Raji (cell line): ENCODE measurements around the gene CCDC149.

Experiments used
- POLR2A ChIP-seq: IDR thresholded peaks from 2 replicates; pipeline ENCODE4 v1.6.1; 2011; ENCODE audit warnings: low read depth, low read length, control low read depth; ENCODE audit not compliant: insufficient read depth

Gene CCDC149

GRCh38 chr4:24842356-24842755, 70.5 kb downstream of the CCDC149 start:
- no peak for TF ChIP-seq POLR2A

- TF ChIP-seq POLR2A, result no peak
Measured at GRCh38 chr4:24840826-24841543, 71.9 kb downstream of the CCDC149 start.

- no peak for TF ChIP-seq POLR2A
Measured at GRCh38 chr4:24840362-24840761, 72.5 kb downstream of the CCDC149 start.

DNA sequence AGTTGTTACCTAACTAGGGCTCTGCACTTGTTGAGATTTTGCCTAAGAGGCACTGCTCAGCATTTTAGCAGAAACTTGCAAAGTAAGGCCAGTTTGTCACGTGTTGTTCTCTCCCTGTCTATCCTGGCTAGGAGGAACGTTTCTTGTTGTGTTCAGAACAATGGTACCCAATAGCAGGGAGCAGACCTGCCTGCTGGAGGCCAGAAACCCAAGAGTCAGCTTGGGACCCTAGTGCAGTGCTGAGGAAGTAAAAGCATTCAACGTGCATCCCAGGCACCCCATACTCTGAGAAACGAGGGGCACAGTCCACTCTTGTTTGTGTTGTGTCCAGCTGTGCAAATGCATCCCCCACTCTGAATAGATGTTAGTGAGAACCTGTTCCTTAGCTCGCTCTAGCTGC, 75.1 kb downstream of the CCDC149 start:
- TF ChIP-seq POLR2A, result no peak

- TF ChIP-seq POLR2A, result no peak
Measured at GRCh38 chr4:24837336-24837735, 75.5 kb downstream of the CCDC149 start.

GRCh38 chr4:24836661-24837242, 76.1 kb downstream of the CCDC149 start:
- TF ChIP-seq POLR2A, result no peak

GRCh38 chr4:24835696-24836095, 77.1 kb downstream of the CCDC149 start:
- TF ChIP-seq POLR2A, result no peak

GRCh38 chr4:24831637-24832036, 81.2 kb downstream of the CCDC149 start:
- TF ChIP-seq POLR2A, result no peak

GRCh38 chr4:24824720-24825119, 88.1 kb downstream of the CCDC149 start:
- TF ChIP-seq POLR2A, result no peak

DNA sequence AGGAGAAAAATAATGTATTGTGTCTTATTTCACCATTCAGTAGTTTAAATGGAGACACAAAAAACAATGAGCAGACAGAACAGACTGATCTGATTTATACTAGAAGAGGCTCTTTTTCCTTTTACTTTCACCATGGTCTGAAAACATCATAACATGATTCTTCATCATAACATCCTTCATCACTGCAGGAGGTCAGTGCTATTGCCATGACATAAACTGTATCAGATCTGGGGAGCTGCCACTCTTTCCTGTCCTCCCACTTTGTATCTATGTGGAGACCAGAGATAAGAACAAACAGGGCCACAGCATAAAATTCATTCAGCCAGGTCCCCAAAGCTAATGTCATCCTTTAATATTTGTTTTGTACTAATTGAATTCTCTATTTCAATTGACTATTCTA, 92.3 kb downstream of the CCDC149 start:
- no peak for TF ChIP-seq POLR2A

DNA sequence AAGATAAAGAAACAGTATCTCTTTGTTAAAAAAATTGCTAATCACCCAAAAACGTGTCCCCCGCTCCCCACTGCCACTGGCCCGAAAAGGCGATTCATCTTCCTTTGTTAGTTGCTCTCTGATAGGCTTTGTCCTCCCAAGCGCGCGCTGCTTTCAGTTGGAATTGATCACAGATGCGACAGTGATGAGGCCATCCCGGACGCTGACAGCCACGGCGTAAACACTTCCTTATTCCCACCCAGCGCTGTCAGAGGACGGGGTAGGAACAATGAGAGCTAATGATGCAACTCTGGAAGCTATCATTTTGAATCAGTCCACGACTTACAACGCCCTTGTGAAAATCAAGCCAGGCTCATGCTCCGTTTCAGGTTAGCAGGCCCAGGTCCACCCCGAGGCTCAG, 96.0 kb downstream of the CCDC149 start:
- TF ChIP-seq POLR2A, result no peak

DNA sequence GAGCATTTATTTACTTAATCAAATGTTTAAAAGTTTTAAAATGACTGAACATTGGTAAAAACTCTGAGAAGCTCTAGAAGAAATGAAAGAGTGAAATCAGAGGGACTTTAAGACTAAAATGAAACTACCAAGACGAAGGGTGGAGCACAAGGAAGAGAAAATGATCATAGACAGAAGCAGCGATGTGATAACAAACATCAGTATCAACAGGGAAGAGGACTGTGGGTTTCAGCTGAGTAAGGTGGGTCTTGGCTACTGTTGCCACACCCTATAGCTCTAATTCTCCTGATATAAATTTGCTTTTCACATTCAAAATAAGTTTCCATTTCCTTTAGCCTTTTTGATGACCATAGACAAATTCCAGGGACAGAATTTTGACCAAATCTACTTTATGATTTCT, 99.1 kb downstream of the CCDC149 start:
- TF ChIP-seq POLR2A, result no peak

GRCh38 chr4:24810871-24811631, 101.8 kb downstream of the CCDC149 start:
- no peak for TF ChIP-seq POLR2A

DNA sequence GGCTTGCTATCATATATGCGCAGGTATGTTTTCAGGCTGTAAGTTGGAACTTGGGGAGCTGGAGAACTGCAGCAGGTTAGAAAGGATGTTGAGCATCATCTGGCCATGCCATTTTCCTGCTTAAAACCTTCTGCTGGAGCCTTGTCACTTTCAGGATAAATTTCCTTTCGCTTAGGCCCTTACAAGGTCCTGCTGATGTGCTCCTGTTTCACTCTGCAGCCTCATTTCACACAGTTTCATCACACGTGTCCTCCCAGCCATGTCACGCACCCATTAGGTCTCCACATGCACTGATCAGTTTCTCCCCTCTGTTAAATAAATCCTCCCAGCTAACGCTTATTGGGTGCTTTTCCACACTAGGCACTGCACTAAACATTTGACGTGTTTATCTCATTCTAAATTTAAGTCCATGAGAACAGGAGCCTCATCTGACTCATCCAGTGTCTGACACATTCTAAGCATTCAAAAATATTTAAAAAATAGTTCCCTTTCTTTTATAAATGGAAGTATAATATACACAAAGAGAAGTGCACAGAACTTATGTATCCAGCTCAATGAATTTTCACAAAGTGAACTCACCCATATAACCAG, 102.9 kb downstream of the CCDC149 start:
- TF ChIP-seq POLR2A, result no peak

- TF ChIP-seq POLR2A, result no peak
Measured at GRCh38 chr4:24809376-24809775, 103.5 kb downstream of the CCDC149 start.

GRCh38 chr4:24808955-24809354, 103.9 kb downstream of the CCDC149 start:
- no peak for TF ChIP-seq POLR2A
